ENCODE data around the gene RNF19B. TPM values are rescaled to one million over a fixed set of nuclear protein-coding genes. Genes with fewer than 3 reads are reported as not detected.

The RNF19B gene
- polyA plus RNA-seq, 2 of the 4 experiments (the other 2 are of a cell fraction): 9.9 to 22.6 TPM

- no peak for FAIRE-seq
- Histone ChIP-seq H3K4me2 (no peak overlapping the region), H3K4me1 (peaks cover 9% of the 10 kb centered on the region), H3K4me3 (no peak overlapping the region), H3K27ac (no peak overlapping the region), H3K9me3 (no peaks in the 10 kb centered on the region)
- ChIA-PET POLR2A (interaction anchor here (1.1 kb wide), 1 partner anchor 38 kb away, joined by 3 read pairs; the partner anchor contains the start of gene RNF19B), CTCF (interaction anchor here (0.6 to 2.9 kb wide), 5 partner anchors 8 to 119 kb away, joined by 3 to 15 read pairs (median 6); no protein-coding TSS in a partner anchor)
- 92% methylated on average over 4 of the region's 4 CpGs for WGBS (ENCODE audit: missing lambda C conversion rate)
- TF ChIP-seq HEYL (CRISPR knock-in tag; IDR thresholded peaks at IDR 0.05) (no peak), KDM1A (IDR thresholded peaks at IDR 0.05; ENCODE audit: low read depth) (no peak), ZFP36 (IDR thresholded peaks at IDR 0.05; ENCODE audit: borderline replicate concordance, partially characterized antibody) (no peak)
- no peak for ATAC-seq
- no peak for DNase-seq (ENCODE audit: low read depth in 1 of 2, low spot score in 1 of 2)
Observed at GRCh38 chr1:33002006-33002405, 37.4 kb upstream of the RNF19B start.

GRCh38 chr1:33001282-33001681 is 36.7 kb upstream of the RNF19B start:
- Histone ChIP-seq H3K27ac (no peak overlapping the region), H3K4me2 (no peak overlapping the region), H3K4me3 (no peak overlapping the region), H3K4me1 (peaks cover 7% of the 10 kb centered on the region; the same call in 1 of the 3 replicates), H3K9me3 (no peaks in the 10 kb centered on the region)
- DNase-seq (ENCODE audit: low read depth in 1 of 2, low spot score in 1 of 2) (peak in 1 of 2 experiments; percentile 19), ATAC-seq (peak; percentile 58 to 60; a peak in 3 of 6 replicates), FAIRE-seq (no peak)
- WGBS (ENCODE audit: missing lambda C conversion rate): 95% methylated on average over 2 of the region's 2 CpGs
- POLR2A ChIA-PET: interaction anchor here (1.1 kb wide), 1 partner anchor 37 kb away, joined by 3 read pairs; the partner anchor contains the start of gene RNF19B
- CTCF ChIA-PET: interaction anchor here (0.6 to 2.9 kb wide), 6 partner anchors 8 to 119 kb away, joined by 3 to 15 read pairs (median 6); partner anchors contain the start of gene HPCA
- TF ChIP-seq KDM5A (IDR thresholded peaks at IDR 0.05) (no peak), NPAS2 (CRISPR knock-in tag; IDR thresholded peaks at IDR 0.05; ENCODE audit: borderline replicate concordance) (no peak), MAX (IDR thresholded peaks at IDR 0.05) (no peak), CTCF (IDR thresholded peaks at IDR 0.05) (no peak), USF2 (IDR thresholded peaks at IDR 0.05) (no peak)

- TF ChIP-seq ZSCAN20 (CRISPR knock-in tag; IDR thresholded peaks at IDR 0.05): no peak
- TF ChIP-seq CEBPB (IDR thresholded peaks at IDR 0.05): no peak
- no peak for TF ChIP-seq HOXB5 (CRISPR knock-in tag; IDR thresholded peaks at IDR 0.05)
- TF ChIP-seq MYC (IDR thresholded peaks at IDR 0.05; ENCODE audit: borderline replicate concordance, low read length): no peak
- no peak for TF ChIP-seq HDAC2 (IDR thresholded peaks at IDR 0.05)
- no peak for TF ChIP-seq MAFK (IDR thresholded peaks at IDR 0.05; ENCODE audit: partially characterized antibody)
- no peak for TF ChIP-seq NPAS2 (CRISPR knock-in tag; IDR thresholded peaks at IDR 0.05; ENCODE audit: borderline replicate concordance)
- no peak for TF ChIP-seq RARB (CRISPR knock-in tag; IDR thresholded peaks at IDR 0.05)
- TF ChIP-seq JUNB (IDR thresholded peaks at IDR 0.05): no peak
- TF ChIP-seq MAX (IDR thresholded peaks at IDR 0.05): no peak
- TF ChIP-seq SMC3 (IDR thresholded peaks at IDR 0.05): no peak
- no peak for TF ChIP-seq ZC3H11A (IDR thresholded peaks at IDR 0.05)
- no peak for TF ChIP-seq PHF8 (IDR thresholded peaks at IDR 0.05; ENCODE audit: borderline replicate concordance, low read depth)
- no peak for TF ChIP-seq RFX5 (IDR thresholded peaks at IDR 0.05)
- no peak for TF ChIP-seq HES2 (IDR thresholded peaks at IDR 0.05)
- WGBS (ENCODE audit: missing lambda C conversion rate): 92% methylated on average over 4 of the region's 4 CpGs
- Histone ChIP-seq H3K27ac (no peak overlapping the region), H3K4me1 (peaks cover 7% of the 10 kb centered on the region; the same call in 1 of the 3 replicates), H3K4me2 (no peak overlapping the region), H3K4me3 (no peak overlapping the region), H3K9me3 (no peaks in the 10 kb centered on the region)
- ATAC-seq: no peak
- FAIRE-seq: no peak
- CTCF ChIA-PET: interaction anchor here (0.6 to 2.9 kb wide), 5 partner anchors 8 to 114 kb away, joined by 3 to 15 read pairs (median 6); partner anchors contain the start of gene HPCA
- POLR2A ChIA-PET: interaction anchor here (1.1 kb wide), 1 partner anchor 36 kb away, joined by 3 read pairs; the partner anchor contains the start of gene RNF19B
- no peak for DNase-seq (ENCODE audit: low read depth in 1 of 2, low spot score in 1 of 2)
Observed at GRCh38 chr1:33000427-33001026, 35.9 kb upstream of the RNF19B start.
